Keratinocyte (primary cell): Measurements from ENCODE around the gene TDRD6.

Experiments used
- CTCF ChIP-seq, 3 experiments: IDR thresholded peaks in 1 of 3; conservative IDR thresholded peaks in 1 of 3; optimal IDR thresholded peaks in 1 of 3; 2 replicates in 2 of 3; 3 replicates in 1 of 3; pipeline versions ENCODE3 to v1.5.1; 2011; ENCODE audit warnings: low read length in 3 of 3, mild to moderate bottlenecking in 3 of 3, moderate library complexity in 2 of 3, control low read depth in 1 of 3, inconsistent platforms in 1 of 3; ENCODE audit not compliant: insufficient read depth in 2 of 3; ENCODE audit errors: extremely low read depth in 1 of 3
- EZH2 ChIP-seq: IDR thresholded peaks from one replicate; pipeline ENCODE4 v1.6.1; 2012; ENCODE audit warnings: inconsistent platforms, mild to moderate bottlenecking, low read length, moderate library complexity

DNA sequence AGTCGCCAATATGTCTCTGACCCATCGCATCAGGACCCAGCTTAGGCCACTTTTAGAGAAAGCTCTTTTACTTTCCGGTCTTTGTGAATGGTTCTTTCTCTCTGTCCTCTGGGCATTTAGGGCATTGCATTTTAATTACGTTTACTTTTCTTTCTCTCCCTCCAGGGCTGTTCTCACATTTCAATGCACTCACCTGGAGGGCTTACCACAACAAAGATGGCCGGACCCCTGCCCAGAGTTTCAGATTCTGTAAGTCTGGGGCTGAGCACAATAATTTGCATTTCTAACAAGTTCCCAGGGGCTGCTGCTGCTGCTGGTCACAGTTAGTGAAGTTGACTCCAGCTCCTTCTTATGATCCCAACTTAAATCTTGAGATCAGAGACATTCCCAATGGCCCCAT lies 62.0 kb downstream of the TDRD6 start:
- TF ChIP-seq CTCF (optimal IDR thresholded peaks at IDR 0.05 in 1 of 3, IDR thresholded peaks at IDR 0.05 in 1 of 3, conservative IDR thresholded peaks at IDR 0.05 in 1 of 3; ENCODE audit: extremely low read depth in 1 of 3, insufficient read depth in 2 of 3, low read length in 3 of 3) (no peak), EZH2 (no peak)
